DMS53 (cell line): ENCODE results near the gene GTF2H4.
"Not testable (repeated sequence)": the region's sequence is repeated elsewhere in the genome, so short reads cannot be mapped to it uniquely, and the experiment has no call there.

Experiments used
- DNase-seq: peaks from one replicate; lab custom pipeline; 2025; lab: John Stamatoyannopoulos, UW

Gene GTF2H4

DNA sequence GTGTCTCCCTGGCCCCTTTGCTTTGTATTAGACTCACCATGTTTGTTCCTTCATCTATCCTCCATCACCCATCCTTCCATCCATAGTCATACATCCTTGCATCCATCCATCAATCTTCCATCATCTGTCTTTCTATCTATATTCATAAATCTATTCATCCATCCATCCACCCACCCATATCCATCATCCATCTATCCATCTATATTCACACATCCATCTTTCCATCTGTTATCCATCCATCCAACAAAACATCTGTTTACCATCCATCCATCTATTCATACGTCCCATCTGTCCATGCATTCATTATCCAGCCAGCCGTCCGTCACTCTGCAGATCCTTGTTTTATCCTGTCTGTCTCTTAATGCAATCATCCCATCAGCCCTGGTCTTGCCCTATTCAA is 13.1 kb upstream of the GTF2H4 start:
- no peak for DNase-seq

DNA sequence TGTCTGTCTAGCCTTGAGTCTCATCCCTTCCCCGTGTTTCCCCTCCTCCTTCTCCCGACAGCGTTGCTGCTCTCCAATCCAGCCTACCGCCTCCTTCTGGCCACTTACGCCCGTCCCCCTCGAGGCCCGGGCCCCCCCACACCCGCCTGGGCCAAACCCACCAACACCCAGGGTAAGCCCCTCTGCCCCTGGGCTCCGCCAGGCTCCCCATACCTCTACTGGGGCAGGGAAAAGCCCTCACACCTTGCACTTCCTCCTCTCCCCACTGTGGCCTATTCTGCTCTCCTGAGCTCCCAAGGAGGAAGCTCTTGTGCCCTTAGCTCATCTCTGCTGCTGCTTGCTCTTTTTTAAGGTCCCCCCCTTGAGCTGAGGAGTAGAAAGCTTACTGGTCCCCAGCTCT is 12.7 kb upstream of the GTF2H4 start:
- DNase-seq = no peak

DNA sequence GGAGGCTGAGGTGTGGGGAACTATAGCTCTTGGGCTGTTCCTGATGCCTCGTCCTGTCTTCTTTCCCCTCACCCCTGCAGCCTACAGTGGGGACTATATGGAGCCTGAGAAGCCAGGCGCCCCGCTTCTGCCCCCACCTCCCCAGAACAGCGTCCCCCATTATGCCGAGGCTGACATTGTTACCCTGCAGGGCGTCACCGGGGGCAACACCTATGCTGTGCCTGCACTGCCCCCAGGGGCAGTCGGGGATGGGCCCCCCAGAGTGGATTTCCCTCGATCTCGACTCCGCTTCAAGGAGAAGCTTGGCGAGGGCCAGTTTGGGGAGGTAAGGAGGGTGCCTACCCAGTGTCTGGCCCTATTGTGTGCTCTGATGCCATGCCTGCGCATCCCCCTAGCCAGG is 11.5 kb upstream of the GTF2H4 start:
- DNase-seq = no peak

DNA sequence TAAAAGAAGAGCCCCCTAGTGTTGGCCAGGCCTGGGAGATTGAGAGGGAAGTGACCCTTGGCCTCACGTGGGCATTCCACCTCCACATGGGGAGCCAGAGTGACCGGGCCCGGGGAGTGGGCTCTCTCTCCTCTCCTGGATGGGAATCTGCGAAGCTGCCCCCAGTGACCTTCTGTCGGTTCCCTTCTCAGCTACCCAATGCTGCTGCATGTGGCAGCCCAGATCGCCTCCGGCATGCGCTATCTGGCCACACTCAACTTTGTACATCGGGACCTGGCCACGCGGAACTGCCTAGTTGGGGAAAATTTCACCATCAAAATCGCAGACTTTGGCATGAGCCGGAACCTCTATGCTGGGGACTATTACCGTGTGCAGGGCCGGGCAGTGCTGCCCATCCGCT is 10.1 kb upstream of the GTF2H4 start:
- DNase-seq = no peak

DNA sequence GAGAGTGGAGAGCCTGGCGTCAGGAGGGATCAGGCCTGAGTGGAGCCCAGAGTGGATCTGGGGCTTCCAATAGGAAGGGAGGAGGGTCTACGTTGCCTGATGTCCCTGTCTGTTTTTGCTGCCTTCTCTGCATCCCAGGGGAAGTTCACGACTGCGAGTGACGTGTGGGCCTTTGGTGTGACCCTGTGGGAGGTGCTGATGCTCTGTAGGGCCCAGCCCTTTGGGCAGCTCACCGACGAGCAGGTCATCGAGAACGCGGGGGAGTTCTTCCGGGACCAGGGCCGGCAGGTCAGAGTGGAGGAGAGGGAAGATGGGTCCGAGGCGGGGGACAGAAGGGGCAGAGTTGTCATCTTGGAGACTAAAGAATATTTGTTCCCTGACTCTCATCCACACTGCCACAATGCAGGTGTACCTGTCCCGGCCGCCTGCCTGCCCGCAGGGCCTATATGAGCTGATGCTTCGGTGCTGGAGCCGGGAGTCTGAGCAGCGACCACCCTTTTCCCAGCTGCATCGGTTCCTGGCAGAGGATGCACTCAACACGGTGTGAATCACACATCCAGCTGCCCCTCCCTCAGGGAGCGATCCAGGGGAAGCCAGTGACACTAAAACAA is 9.2 kb upstream of the GTF2H4 start:
- no peak for DNase-seq

DNA sequence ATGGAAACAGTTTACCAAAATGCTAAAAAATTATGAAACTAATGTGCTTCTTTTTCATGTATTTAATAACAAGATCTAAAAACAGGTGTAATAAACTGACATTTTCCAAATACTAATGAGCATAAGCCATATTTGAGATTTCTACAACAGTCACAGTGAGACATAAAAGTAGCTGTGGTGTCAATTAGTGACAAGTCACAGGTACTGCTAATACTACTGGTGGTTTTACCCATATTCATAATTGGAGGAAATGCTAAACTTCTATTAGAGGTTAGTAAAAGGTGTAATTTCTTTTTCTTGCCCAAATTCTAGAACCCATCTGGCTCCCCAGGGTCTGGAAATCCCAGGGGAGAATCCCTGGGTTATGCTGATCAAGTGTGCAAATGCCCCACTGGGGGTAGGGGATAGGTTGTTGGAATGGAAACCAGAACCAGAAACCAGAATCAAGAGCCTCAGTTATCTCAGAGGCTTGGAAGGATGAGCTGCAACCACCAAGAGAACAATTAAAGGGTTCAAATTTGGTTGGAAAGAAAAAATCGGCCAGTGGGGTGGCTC is 7.1 kb upstream of the GTF2H4 start:
- no peak for DNase-seq

DNA sequence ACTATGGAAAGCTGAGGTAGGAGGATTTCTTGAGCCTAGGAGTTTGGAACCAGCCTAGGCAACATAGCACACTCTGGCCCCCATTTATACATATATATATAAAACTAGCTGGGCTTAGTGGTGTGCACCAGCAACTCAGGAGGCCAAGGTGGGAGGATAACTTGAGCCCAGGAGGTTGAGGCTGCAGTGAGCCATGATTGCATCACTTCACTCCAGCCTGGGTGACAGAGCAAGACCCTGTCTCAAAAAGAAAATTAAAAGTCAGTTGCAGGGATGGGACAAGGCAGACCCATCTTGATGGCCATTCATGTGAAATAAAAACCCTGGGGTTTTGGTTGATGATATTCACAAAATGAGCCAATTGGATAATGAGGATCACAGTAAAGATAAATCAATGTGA is 6.6 kb upstream of the GTF2H4 start:
- DNase-seq = no peak

DNA sequence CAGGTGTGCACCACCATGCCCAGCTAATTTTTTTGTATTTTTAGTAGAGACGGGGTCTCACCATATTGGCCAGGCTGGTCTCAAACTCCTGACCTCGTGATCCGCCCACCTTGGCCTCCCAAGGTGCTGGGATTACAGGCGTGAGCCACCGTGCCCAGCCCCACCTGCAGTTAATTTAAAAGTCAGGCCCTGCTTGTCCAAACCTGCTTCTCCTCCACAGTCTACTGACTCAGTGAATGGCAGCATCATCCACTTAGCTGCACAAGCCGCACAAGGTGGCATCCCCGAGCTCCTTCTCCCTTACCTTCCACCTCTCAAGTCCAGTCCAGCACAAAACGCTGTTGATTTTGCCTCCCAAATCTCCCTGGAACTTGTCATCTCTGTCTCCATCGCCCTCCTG is 5.8 kb upstream of the GTF2H4 start:
- DNase-seq = not testable (repeated sequence)

DNA sequence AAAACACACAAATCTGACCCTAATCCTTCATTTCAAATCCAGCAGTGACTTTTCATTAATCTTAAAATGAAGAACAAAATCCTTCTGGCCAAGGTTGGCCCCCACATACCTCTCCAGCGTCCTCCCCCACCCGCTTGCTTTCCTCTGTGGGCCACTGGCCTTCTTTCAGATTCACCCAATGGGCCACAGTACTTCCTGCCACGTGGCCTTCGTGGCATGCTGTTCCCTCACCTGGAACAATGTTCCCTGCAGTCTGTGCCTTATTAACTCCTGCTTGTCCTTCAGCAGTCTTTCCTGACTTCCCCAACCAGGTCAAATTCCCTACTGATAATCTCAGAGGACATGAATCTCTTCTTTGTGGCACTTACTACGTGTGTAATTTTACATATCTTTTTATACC is 5.3 kb upstream of the GTF2H4 start:
- DNase-seq = no peak

DNA sequence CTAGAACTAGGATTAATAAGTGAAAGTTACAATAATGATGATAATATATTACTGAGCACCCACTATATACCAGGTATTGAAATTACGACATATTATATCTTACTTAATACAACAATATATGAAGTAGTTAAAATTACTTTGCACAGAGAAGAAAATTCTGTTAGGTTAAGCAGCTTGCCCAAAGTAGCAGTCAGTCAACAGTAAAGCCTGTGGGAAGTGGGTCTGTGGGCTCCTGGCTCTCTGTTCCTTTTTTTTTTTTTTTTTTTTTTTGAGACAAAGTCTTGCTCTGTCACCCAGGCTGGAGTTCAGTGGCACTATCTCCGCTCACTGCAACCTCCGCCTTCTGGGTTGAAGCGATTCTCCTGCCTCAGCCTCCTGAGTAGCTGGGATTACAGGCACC is 4.8 kb upstream of the GTF2H4 start:
- DNase-seq = no peak

DNA sequence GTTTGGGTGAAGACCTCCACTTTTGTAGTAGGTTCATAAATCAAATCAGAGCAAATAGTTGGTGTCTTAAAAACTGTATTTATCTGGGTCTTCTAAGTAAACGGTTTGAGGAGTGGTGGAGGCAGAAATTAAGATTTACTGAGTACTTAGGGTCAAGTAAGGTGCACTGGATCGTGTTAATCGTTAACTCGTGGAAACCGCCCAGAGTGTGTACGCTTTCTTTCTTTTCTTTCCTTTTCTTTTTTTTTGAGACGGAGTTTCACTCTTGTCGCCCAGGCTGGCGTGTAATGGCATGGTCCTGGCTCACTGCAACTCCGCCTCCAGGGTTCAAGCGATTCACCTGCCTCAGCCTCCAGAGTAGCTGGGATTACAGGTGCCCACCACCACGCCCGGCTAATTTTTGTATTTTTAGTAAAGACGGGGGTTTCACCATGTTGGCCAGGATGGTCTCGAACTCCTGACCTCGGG is 683 bp upstream of the GTF2H4 start:
- peak; percentile 54 for DNase-seq

DNA sequence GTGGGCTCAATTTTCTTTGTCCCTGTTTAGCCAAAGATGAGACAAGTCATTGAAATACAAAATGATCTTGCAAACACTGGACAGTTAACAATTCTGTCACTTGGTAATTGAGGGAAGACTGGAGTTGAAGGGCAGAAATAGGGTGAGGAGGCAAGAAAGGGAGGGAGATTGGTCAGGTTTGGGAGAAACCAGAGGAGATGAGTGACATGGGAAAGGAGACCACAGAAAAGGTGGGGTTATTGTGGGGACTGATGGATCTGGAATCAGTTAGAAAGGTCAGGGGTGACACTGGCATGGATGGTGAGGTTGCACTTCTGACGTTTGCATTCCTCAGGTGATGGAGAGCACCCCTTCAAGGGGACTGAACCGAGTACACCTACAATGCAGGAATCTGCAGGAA is 693 bp downstream of the GTF2H4 start:
- DNase-seq = no peak

DNA sequence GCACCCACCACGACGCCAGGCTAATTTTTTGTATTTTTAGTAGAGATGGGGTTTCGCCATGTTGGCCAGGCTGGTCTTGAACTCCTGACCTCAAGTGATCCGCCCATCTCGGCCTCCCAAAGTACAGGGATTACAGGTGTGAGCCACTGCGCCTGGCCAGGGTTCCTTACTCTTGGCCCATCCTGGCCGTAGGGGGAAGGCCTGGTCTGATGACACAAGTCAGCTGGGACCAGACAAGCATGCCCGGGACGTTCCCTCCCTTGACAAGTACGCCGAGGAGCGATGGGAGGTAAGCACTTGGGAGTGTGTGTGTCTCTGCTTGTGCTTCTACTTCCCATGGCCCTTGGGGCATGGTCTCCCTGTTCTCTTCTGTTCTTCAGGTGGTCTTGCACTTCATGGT is 2.5 kb downstream of the GTF2H4 start:
- DNase-seq = not testable (repeated sequence)

DNA sequence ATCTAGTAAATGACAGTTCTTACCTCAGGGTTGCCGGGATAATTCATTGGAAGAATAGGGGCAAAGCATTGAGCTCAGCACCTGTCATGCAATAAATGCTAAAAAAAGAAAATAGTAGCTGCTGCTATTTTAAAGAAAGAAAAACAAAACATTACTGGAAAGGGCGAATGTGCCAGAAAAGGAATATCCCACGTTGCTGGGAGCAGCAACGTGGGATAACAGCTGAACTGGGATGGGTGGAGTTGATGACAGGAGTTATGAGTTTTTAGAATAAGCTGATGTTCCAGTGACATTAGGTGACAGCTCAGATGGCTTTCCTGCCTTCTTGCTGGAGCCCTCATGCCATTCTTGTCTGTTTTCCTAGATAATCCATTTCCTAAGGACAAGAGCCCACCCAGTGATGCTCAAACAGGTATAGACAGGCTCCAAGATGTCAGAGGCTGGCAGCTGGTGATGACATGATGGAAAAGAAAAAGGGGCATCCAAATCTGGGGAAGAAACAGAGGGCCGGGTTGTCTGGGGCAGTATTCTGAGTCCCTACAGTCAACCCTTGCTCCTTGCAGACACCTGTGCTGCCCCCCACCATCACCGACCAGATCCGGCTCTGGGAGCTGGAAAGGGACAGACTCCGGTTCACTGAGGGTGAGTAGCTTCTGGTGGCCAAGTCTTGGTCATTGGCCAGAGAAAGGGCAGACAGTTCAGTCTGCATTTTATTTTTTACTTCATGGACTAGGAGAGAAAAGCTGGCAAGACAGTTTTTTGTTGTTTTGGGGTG is 4.9 kb downstream of the GTF2H4 start:
- no peak for DNase-seq

DNA sequence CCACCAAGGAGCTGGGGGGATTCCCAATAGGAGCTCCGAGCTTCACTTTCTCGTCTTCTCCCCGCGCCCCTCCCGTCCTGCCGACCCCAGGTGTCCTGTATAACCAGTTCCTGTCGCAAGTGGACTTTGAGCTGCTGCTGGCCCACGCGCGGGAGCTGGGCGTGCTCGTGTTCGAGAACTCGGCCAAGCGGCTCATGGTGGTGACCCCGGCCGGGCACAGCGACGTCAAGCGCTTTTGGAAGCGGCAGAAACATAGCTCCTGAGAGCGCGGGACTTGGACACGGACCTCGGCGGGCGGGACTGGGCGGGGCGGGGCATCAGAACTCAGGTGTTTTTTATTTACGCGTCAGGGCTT is 5.7 kb downstream of the GTF2H4 start:
- DNase-seq = no peak

DNA sequence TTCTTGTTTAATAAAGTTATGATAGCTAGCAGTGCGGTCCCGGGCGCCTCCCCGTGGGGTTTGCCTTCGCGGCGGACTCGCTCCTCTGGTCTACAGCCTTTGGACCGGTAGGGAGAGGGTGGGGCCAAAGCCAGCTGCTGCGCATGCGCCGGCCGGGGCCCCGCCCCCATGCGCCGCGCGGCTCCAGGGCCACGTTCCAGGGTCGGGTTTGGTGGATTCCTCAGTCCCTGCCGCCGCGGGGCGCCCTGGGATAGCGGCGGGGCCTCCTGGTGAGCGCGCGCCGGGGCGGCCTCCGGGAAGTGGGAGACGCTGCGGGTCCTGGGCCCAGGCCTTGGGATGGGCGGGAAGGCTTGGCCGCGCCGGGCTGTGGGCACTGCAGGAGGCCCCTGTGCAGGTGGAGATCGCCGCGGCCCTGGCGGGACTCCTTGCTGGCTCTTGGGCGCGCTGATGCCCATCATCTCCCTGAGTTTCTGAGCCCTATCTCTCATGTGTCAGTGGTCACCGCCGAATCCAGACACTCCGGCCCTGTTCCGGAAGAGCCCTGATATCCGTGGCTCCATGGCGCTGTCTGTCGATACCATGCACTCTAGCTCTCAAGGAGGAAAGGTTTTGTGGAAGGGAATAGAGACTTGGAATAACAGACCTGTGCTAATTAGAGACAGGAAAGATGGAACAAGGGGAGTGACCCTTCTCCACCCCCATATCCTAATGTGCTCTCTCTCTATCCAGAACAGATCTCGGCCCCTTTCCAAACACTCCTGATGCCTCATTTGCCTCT is 6.3 kb downstream of the GTF2H4 start, which contains the start of gene VARS2:
VARS2 (plus strand) TSS at position 163 of the 778 bp plus-strand sequence; CDS start at position 762, 599 bp downstream.
- DNase-seq = peak; percentile 96

DNA sequence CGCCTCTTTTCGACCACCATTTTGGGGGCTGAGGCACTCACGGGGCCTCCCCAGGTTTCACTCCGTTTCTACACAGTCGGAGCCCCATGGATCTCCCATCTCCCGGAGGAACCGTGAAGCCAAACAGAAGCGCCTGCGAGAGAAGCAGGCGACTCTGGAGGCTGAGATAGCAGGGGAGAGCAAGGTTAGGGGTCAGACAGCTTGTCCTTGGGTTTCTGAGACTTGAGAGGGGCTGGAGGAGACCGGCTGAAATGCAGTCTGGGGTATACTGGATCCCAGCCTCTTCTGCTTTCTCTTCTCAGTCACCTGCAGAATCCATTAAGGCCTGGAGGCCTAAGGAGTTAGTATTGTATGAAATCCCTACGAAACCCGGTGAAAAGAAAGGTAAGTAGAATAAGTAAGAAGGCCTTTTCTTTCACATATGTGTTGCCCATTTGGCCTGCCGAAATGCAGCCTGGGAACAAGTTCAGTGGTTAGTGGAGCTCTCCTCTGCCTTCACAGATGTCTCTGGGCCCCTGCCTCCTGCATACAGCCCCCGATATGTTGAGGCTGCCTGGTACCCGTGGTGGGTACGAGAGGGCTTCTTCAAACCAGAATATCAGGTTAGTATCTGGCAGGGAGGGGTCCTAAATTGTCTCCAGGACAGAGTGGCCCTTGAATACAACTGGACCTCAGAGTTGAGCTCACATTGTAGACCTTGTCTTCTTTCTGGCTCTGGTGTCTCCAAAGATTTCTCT is 7.0 kb downstream of the GTF2H4 start:
- DNase-seq = peak; percentile 54

DNA sequence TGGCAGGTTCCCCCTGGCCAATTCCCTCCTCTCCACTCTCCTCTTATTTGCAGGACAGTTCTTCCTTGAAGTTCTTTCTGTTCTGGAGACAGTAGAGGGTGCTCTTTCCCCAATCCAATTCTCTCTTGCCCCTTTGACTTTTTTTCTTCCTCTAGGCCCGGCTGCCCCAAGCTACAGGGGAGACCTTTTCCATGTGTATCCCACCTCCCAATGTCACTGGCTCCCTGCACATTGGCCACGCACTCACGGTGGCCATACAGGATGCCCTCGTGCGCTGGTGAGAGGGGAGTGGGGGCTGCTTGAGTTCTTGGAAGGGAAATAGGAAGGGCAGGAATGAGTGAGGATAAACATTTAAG is 7.6 kb downstream of the GTF2H4 start:
- peak; percentile 82 for DNase-seq

DNA sequence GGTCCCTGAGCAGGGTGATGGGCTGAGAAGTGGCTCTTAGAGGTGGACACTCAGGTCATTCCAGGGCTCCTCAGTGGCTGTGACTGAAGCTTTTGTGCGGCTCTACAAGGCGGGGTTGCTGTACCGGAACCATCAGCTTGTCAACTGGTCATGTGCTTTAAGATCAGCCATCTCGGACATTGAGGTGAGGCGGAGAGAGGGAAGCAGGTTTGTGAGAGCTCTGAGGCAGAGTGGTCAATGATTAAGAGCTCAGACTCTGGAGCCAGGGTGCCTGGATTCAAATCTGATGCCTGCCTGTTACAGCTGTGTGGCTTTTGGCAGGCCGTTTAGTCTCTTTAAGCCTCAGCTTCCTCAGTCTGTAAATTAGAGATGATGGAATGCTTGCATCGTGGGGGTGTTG is 9.0 kb downstream of the GTF2H4 start:
- DNase-seq = no peak

DNA sequence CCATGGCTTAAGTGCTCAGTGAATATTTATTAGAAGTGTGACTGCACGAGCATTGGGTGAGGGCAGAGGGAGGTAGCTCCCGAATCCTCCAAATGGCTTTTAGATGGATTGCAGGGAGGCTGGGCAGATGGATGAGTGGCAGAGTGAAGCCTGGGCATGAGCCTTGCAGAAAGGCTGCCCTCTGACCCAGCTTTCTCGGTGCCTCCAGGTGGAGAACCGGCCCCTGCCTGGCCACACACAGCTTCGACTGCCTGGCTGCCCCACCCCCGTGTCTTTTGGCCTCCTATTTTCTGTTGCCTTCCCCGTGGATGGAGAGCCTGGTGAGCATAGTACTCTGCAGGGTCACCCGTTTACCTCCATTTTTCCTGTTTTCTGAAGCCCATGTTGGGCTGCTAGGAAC is 9.5 kb downstream of the GTF2H4 start:
- no peak for DNase-seq

DNA sequence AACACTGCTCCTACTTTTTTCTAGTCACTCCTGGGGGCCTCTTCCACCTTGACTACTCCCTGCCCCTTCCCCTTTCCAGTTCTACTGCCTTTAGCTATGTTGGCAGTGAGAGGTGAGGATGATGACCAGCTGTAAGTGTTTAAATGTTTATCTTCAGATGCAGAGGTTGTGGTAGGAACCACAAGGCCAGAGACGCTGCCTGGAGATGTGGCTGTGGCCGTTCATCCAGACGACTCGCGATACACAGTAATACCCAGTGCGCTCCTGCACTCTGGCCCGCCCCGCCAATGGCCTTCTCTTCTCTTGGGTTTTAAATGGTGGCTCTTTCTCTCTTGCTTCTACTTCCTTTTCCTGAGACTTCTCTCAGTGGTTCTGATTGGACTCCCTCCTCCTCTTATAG is 10.7 kb downstream of the GTF2H4 start:
- no peak for DNase-seq

DNA sequence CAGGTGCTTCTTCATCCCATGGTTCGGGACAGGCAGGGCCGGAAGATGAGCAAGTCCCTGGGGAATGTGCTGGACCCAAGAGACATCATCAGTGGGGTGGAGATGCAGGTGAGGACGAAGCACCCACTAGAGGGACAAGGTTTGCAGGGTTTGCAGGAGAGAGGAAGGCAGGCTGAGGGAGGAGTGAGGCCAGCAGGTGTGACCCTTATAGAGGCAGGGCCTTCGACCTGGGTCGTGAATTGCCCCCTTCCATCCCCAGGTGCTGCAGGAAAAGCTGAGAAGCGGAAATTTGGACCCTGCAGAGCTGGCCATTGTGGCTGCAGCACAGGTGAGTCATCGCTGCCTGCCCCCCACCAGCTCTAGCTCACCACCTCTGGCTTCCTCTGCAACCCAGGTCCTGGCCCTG is 14.4 kb downstream of the GTF2H4 start:
- no peak for DNase-seq
